Measurements from ENCODE around the gene GSX2.
"Not testable (repeated sequence)": the region's sequence is repeated elsewhere in the genome, so short reads cannot be mapped to it uniquely, and the experiment has no call there.

The GSX2 gene

DNA sequence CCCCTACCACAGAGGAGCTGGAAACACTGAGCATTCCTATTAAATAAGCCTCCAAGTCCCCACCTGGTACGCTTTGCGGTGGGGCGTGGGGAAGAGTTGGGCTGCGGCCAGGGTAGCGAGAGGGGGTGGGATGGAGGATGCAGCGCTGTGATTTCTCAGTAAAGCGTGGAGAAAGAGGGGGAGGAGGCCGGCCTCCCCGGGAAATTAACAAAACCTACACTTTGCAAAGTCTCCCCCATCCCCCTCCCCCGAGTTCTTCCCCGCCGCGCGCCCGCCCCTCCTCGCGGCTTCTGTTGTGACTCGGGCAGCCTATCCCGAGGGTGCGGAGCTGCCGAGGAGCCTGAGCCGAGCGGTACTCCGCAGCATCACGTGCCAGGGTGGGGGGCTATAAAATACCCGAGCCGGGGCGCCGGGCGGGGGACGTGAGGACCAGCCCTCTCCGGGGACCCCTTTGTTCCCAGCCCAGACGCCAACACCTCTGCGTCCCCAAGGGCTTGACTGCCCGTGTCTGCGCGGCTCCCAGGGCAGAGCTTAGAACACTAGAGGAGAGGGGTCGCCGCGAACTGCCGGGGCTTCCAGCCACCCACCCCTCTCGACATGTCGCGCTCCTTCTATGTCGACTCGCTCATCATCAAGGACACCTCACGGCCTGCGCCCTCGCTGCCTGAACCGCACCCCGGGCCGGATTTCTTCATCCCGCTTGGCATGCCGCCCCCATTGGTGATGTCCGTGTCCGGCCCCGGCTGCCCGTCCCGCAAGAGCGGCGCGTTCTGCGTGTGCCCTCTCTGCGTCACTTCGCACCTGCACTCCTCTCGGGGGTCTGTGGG, at the start of gene GSX2:
Gene GSX2, plus strand, starts transcription at position 416 of the 827 bp plus-strand sequence. Its CDS starts 182 bp downstream, at position 598.
- Histone ChIP-seq H3K27me3 (ENCODE audit: control insufficient read depth in 2 of 2, insufficient read depth in 2 of 2, low read length in 2 of 2) (peaks cover 74 to 87% of the 10 kb centered on the region in 2 donors), H3K4me1 (ENCODE audit: control insufficient read depth in 2 of 2, insufficient read depth in 2 of 2, low read length in 2 of 2) (peaks cover 0 to 6% of the 10 kb centered on the region in 2 donors), H3K9ac (ENCODE audit: low read depth in 1 of 2, low read length in 2 of 2) (no peak within 1 kb of the TSS), H3K27ac (ENCODE audit: low read depth in 2 of 2, low read length in 2 of 2) (no peak within 1 kb of the TSS), H3K36me3 (ENCODE audit: control insufficient read depth in 2 of 2, insufficient read depth in 2 of 2, low read length in 2 of 2) (no peaks in the 10 kb centered on the region), H3K4me3 (ENCODE audit: low read length in 2 of 2) (peak within 1 kb of the TSS in 1 of 2 donors; percentile 44), H3K9me3 (ENCODE audit: control insufficient read depth in 2 of 2, low read length in 2 of 2) (no peaks in the 10 kb centered on the region)

DNA sequence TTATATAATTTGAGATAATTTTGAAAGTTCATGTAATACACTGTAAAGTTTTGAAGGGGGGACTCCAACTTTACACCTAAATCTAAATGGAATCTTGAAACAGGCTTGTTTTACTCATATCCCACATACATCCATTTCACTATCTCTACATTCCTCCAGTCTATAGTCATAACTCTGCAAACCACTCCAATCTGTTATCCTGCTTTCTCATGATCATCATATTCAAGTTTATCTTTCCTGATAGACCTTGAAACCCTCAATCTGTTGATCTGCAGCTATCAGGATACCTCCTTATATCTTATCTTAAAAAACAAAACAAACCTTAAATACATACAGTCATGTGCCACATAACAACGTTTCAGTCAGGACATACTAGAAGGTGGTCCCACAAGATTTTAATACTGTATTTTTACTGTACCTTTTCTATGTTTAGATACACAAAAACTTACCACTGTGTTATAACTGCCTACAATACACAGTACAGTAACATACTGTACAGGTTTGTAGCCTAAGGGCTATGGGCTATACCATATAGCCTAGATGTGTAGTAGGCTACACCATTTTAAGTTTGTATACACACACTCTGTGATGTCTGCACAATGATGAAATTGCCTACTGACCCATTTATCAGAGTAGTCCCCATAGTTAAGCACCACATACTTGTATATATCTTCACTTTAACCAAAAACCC, 49.6 kb upstream of the GSX2 start:
- Histone ChIP-seq H3K4me3 (ENCODE audit: low read length in 2 of 2) (no peak overlapping the region), H3K9me3 (ENCODE audit: control insufficient read depth in 2 of 2, low read length in 2 of 2) (no peaks in the 10 kb centered on the region), H3K36me3 (ENCODE audit: control insufficient read depth in 2 of 2, insufficient read depth in 2 of 2, low read length in 2 of 2) (peaks cover 0 to 6% of the 10 kb centered on the region in 2 donors), H3K4me1 (ENCODE audit: control insufficient read depth in 2 of 2, insufficient read depth in 2 of 2, low read length in 2 of 2) (peaks cover 0 to 5% of the 10 kb centered on the region in 2 donors), H3K9ac (ENCODE audit: low read depth in 1 of 2, low read length in 2 of 2) (no peak overlapping the region), H3K27me3 (ENCODE audit: control insufficient read depth in 2 of 2, insufficient read depth in 2 of 2, low read length in 2 of 2) (no peaks in the 10 kb centered on the region), H3K27ac (ENCODE audit: low read depth in 2 of 2, low read length in 2 of 2) (no peak overlapping the region)

DNA sequence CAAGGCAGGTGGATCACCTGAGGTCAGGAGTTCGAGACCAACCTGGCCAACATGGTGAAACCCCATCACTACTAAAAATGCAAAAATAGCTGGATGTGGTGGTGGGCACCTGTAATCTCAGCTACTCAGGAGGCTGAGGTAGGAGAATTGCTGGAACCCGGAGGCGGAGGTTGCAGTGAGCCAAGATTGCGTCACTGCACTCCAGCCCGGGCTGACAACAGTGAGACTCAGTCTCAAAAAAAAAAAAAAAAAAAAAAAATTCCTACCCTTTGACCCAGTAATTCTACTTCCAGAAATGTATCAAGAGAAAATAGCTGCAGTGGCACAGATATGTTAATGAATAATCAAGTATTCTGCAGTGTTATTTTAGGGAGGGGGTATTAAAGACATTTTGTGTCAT, 46.6 kb upstream of the GSX2 start:
- H3K4me1 ChIP-seq (ENCODE audit: control insufficient read depth in 2 of 2, insufficient read depth in 2 of 2, low read length in 2 of 2); H3K36me3 ChIP-seq (ENCODE audit: control insufficient read depth in 2 of 2, insufficient read depth in 2 of 2, low read length in 2 of 2); H3K9me3 ChIP-seq (ENCODE audit: control insufficient read depth in 2 of 2, low read length in 2 of 2); H3K27ac ChIP-seq (ENCODE audit: low read depth in 2 of 2, low read length in 2 of 2); H3K4me3 ChIP-seq (ENCODE audit: low read length in 2 of 2); H3K9ac ChIP-seq (ENCODE audit: low read depth in 1 of 2, low read length in 2 of 2); H3K27me3 ChIP-seq (ENCODE audit: control insufficient read depth in 2 of 2, insufficient read depth in 2 of 2, low read length in 2 of 2): not testable (repeated sequence)

DNA sequence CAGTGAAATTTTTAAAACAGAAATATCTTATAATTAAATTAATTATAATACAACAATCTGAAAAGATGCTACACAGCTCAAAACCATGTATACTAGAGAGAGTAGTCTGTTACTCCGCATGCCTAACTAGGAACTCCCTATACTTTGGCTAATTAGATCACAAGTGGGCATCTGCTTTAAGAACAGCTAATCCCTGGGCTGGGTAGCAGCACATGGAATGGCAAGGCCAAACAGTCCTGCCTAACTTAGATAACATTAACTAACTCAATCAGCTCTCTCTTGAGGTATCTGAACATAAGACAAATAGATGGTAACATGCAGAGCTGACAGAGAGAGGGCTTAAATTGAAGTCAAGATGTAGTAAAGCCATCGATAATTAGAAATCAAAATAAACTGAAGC, 45.5 kb upstream of the GSX2 start:
- peaks cover 0 to 5% of the 10 kb centered on the region in 2 donors for H3K4me1 ChIP-seq (ENCODE audit: control insufficient read depth in 2 of 2, insufficient read depth in 2 of 2, low read length in 2 of 2)
- H3K27ac ChIP-seq (ENCODE audit: low read depth in 2 of 2, low read length in 2 of 2): no peak overlapping the region

DNA sequence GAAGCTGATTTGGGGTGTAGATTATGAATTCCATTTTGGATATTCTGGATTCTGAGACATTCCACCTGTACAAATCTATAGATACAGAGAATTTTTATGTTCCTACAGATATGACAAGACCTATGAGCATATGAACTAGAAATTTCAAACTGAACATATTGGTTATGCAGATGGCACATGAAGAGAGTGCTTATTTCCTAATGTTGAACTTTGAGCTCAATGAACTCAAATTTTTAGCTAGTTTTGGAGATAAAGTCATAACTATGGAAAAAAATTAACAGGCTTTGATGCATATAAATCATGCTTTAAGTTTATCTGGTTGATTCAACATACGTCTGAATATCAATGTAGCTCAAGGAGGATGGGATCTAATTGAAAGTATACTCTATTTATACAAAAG, 44.5 kb upstream of the GSX2 start:
- no peaks in the 10 kb centered on the region for H3K36me3 ChIP-seq (ENCODE audit: control insufficient read depth in 2 of 2, insufficient read depth in 2 of 2, low read length in 2 of 2)
- H3K4me1 ChIP-seq (ENCODE audit: control insufficient read depth in 2 of 2, insufficient read depth in 2 of 2, low read length in 2 of 2): peaks cover 0 to 3% of the 10 kb centered on the region in 2 donors
- no peaks in the 10 kb centered on the region for H3K9me3 ChIP-seq (ENCODE audit: control insufficient read depth in 2 of 2, low read length in 2 of 2)
- H3K9ac ChIP-seq (ENCODE audit: low read depth in 1 of 2, low read length in 2 of 2): no peak overlapping the region
- no peak overlapping the region for H3K27ac ChIP-seq (ENCODE audit: low read depth in 2 of 2, low read length in 2 of 2)
- H3K4me3 ChIP-seq (ENCODE audit: low read length in 2 of 2): no peak overlapping the region
- H3K27me3 ChIP-seq (ENCODE audit: control insufficient read depth in 2 of 2, insufficient read depth in 2 of 2, low read length in 2 of 2): no peaks in the 10 kb centered on the region

More for the DNA sequence above, 45.5 kb upstream of the GSX2 start:
- H3K36me3 ChIP-seq (ENCODE audit: control insufficient read depth in 2 of 2, insufficient read depth in 2 of 2, low read length in 2 of 2): no peaks in the 10 kb centered on the region
- H3K4me3 ChIP-seq (ENCODE audit: low read length in 2 of 2): no peak overlapping the region
- no peaks in the 10 kb centered on the region for H3K9me3 ChIP-seq (ENCODE audit: control insufficient read depth in 2 of 2, low read length in 2 of 2)
- H3K9ac ChIP-seq (ENCODE audit: low read depth in 1 of 2, low read length in 2 of 2): no peak overlapping the region
- H3K27me3 ChIP-seq (ENCODE audit: control insufficient read depth in 2 of 2, insufficient read depth in 2 of 2, low read length in 2 of 2): no peaks in the 10 kb centered on the region

DNA sequence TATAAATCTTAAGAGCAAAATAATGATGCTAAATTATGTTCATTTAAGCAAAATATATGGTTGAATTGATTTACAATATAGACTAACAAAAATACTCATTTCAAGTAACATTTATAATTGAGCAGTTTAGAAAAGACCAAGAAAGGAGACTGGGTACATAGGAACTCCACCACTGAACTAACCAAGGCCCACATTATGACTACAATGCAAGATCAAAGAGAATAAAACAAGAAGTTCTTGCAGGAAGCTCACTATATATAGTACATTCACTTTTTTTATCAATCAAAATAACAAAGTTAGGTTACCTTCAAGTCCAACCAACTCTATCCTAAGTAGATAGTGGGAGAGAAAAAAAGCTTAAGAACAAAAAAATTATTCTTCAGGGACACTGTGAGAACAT, 43.6 kb upstream of the GSX2 start:
- Histone ChIP-seq H3K27ac (ENCODE audit: low read depth in 2 of 2, low read length in 2 of 2) (no peak overlapping the region), H3K27me3 (ENCODE audit: control insufficient read depth in 2 of 2, insufficient read depth in 2 of 2, low read length in 2 of 2) (no peaks in the 10 kb centered on the region), H3K4me3 (ENCODE audit: low read length in 2 of 2) (no peak overlapping the region), H3K9me3 (ENCODE audit: control insufficient read depth in 2 of 2, low read length in 2 of 2) (no peaks in the 10 kb centered on the region), H3K4me1 (ENCODE audit: control insufficient read depth in 2 of 2, insufficient read depth in 2 of 2, low read length in 2 of 2) (peaks cover 0 to 5% of the 10 kb centered on the region in 2 donors), H3K36me3 (ENCODE audit: control insufficient read depth in 2 of 2, insufficient read depth in 2 of 2, low read length in 2 of 2) (no peaks in the 10 kb centered on the region), H3K9ac (ENCODE audit: low read depth in 1 of 2, low read length in 2 of 2) (no peak overlapping the region)

DNA sequence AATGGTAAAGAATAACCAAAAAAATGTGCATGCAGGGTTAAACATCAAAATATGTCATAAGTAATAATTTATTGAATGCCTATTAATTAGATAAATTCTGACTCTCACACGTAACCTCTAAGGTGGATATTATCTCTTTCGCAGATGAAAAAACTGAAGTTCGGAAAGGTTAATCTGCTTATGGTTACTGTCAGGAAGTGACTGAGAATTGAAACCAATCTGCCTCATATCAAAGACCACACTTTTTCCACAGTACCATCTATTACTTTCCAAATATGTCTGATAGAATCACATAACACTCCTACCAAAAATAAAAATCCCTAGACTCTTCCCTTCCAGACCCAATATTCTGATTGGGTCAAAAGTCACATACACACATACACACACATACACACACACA, 41.8 kb upstream of the GSX2 start:
- no peak overlapping the region for H3K4me3 ChIP-seq (ENCODE audit: low read length in 2 of 2)
- H3K27me3 ChIP-seq (ENCODE audit: control insufficient read depth in 2 of 2, insufficient read depth in 2 of 2, low read length in 2 of 2): no peaks in the 10 kb centered on the region
- no peaks in the 10 kb centered on the region for H3K36me3 ChIP-seq (ENCODE audit: control insufficient read depth in 2 of 2, insufficient read depth in 2 of 2, low read length in 2 of 2)
- no peak overlapping the region for H3K9ac ChIP-seq (ENCODE audit: low read depth in 1 of 2, low read length in 2 of 2)
- peaks cover 12% of the 10 kb centered on the region in 2 donors for H3K4me1 ChIP-seq (ENCODE audit: control insufficient read depth in 2 of 2, insufficient read depth in 2 of 2, low read length in 2 of 2)
- no peak overlapping the region for H3K27ac ChIP-seq (ENCODE audit: low read depth in 2 of 2, low read length in 2 of 2)
- no peaks in the 10 kb centered on the region for H3K9me3 ChIP-seq (ENCODE audit: control insufficient read depth in 2 of 2, low read length in 2 of 2)

DNA sequence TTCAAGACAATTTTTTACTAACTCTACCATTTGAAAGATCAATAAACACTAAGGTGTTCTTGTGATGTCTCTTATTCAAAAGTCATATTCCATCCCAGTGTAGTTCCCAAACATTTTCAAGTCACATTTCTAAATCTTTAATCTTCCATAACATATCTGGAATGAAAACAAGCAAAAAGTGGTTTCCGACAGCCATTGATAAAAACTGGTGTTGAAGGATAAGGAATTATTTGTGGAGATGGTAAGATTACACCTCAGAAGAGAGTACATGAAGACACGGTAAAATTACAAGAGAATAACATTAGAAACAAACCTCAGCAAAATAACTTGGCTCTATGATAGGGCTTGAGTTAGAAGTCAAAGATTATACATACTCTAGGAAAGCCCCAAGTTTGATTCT, 39.8 kb upstream of the GSX2 start:
- H3K9ac ChIP-seq (ENCODE audit: low read depth in 1 of 2, low read length in 2 of 2): no peak overlapping the region
- H3K4me3 ChIP-seq (ENCODE audit: low read length in 2 of 2): no peak overlapping the region
- no peaks in the 10 kb centered on the region for H3K36me3 ChIP-seq (ENCODE audit: control insufficient read depth in 2 of 2, insufficient read depth in 2 of 2, low read length in 2 of 2)
- H3K4me1 ChIP-seq (ENCODE audit: control insufficient read depth in 2 of 2, insufficient read depth in 2 of 2, low read length in 2 of 2): peaks cover 12 to 15% of the 10 kb centered on the region in 2 donors
- H3K27ac ChIP-seq (ENCODE audit: low read depth in 2 of 2, low read length in 2 of 2): no peak overlapping the region
- no peaks in the 10 kb centered on the region for H3K27me3 ChIP-seq (ENCODE audit: control insufficient read depth in 2 of 2, insufficient read depth in 2 of 2, low read length in 2 of 2)
- no peaks in the 10 kb centered on the region for H3K9me3 ChIP-seq (ENCODE audit: control insufficient read depth in 2 of 2, low read length in 2 of 2)

DNA sequence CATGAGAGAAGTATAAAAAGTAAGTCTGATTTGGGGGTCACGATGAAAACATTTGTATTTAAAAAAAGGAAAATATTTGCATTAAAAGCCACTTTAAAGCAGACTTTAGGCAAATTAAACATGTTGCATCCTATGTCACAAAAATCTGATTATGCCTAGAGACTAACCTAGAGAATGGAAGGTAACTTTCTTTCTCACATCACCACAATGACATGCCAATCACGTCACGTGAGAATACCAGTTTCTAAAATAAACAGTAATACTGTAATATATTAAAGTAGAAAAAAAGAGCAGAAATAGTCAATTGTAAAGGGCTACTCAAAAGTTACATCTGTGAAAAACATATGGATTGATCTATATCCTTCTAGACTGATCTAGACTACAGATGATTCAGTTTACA, 38.9 kb upstream of the GSX2 start:
- H3K36me3 ChIP-seq (ENCODE audit: control insufficient read depth in 2 of 2, insufficient read depth in 2 of 2, low read length in 2 of 2): no peaks in the 10 kb centered on the region
- no peak overlapping the region for H3K27ac ChIP-seq (ENCODE audit: low read depth in 2 of 2, low read length in 2 of 2)
- peaks cover 12 to 23% of the 10 kb centered on the region in 2 donors for H3K4me1 ChIP-seq (ENCODE audit: control insufficient read depth in 2 of 2, insufficient read depth in 2 of 2, low read length in 2 of 2)
- no peaks in the 10 kb centered on the region for H3K9me3 ChIP-seq (ENCODE audit: control insufficient read depth in 2 of 2, low read length in 2 of 2)
- H3K27me3 ChIP-seq (ENCODE audit: control insufficient read depth in 2 of 2, insufficient read depth in 2 of 2, low read length in 2 of 2): no peaks in the 10 kb centered on the region
- H3K4me3 ChIP-seq (ENCODE audit: low read length in 2 of 2): no peak overlapping the region
- H3K9ac ChIP-seq (ENCODE audit: low read depth in 1 of 2, low read length in 2 of 2): no peak overlapping the region

DNA sequence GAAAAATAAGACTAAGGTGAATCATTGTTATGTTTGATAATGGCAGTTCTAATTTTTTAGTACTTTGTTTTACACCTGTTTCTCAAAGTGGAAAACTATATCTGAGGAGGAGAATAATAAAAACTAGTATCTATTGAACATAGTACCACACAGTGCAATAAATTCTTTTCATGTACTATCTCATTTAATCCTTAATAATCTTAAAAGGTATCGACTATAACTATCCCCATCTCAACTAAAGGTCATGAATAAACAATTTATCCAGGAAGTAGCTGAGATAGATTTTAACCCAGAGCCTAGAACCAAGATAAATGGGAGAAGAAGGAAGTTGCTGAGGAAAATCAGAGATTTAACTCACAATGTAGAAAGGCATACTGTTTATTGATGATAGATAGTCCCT, 38.1 kb upstream of the GSX2 start:
- peak overlapping the region in 1 of 2 donors; percentile 49 for H3K4me3 ChIP-seq (ENCODE audit: low read length in 2 of 2)
- no peaks in the 10 kb centered on the region for H3K9me3 ChIP-seq (ENCODE audit: control insufficient read depth in 2 of 2, low read length in 2 of 2)
- H3K36me3 ChIP-seq (ENCODE audit: control insufficient read depth in 2 of 2, insufficient read depth in 2 of 2, low read length in 2 of 2): no peaks in the 10 kb centered on the region
- no peaks in the 10 kb centered on the region for H3K27me3 ChIP-seq (ENCODE audit: control insufficient read depth in 2 of 2, insufficient read depth in 2 of 2, low read length in 2 of 2)
- no peak overlapping the region for H3K27ac ChIP-seq (ENCODE audit: low read depth in 2 of 2, low read length in 2 of 2)
- H3K9ac ChIP-seq (ENCODE audit: low read depth in 1 of 2, low read length in 2 of 2): no peak overlapping the region
- peaks cover 17 to 31% of the 10 kb centered on the region in 2 donors for H3K4me1 ChIP-seq (ENCODE audit: control insufficient read depth in 2 of 2, insufficient read depth in 2 of 2, low read length in 2 of 2)
